Left ventricle myocardium inferior (tissue), 1 donor: ENCODE measurements around the gene MBD5. TPM values are rescaled to one million over a fixed set of nuclear protein-coding genes. Genes with fewer than 3 reads are reported as not detected.

ENCODE experiments used
- DNase-seq: peaks from one replicate; pipeline ENCODE4 v3.0.0-alpha.2; 2020
- H3K27ac ChIP-seq: fragments of 200-600 bp; replicated peaks from 2 replicates; pipeline ENCODE4 v1.8.0; 2021
- H3K27me3 ChIP-seq: fragments of 200-600 bp; 2 replicates; pipeline ENCODE4 v1.8.0; 2021; ENCODE audit warnings: low read depth
- H3K36me3 ChIP-seq: fragments of 200-600 bp; 2 replicates; pipeline ENCODE4 v1.8.0; 2021
- H3K4me1 ChIP-seq: fragments of 200-600 bp; 2 replicates; pipeline ENCODE4 v1.8.0; 2021
- H3K4me3 ChIP-seq: fragments of 200-600 bp; 2 replicates; pipeline ENCODE4 v1.8.0; 2021; ENCODE audit warnings: mild to moderate bottlenecking, moderate library complexity
- H3K9me3 ChIP-seq: fragments of 200-600 bp; replicated peaks from 2 replicates; pipeline ENCODE4 v1.8.0; 2021
- intact Hi-C: fragments of 100-400 bp; cut with micrococcal nuclease; formaldehyde crosslinking; loops from one replicate; pipeline ENCODE4 v1.11.0; 2022
- total RNA-seq: library from RNA; stranded (reverse); fragmentation: NEBNext Ultra II Directional; extraction: Animal tissue kit (Norgen Biotek cat#: 25700); gene quantifications from one replicate; pipeline ENCODE4 v1.2.1, GENCODE V29; 2021
- TF ChIP-seq, protein P1 (sequence below): fragments of 200-600 bp; IDR thresholded peaks from 2 replicates; pipeline ENCODE4 v1.8.0; 2021; ENCODE audit warnings: antibody characterized with exemption, mild to moderate bottlenecking, borderline replicate concordance
- donor health status: DM: no; HTN: yes; CAD: no; lungs with severe emphysema.

Gene MBD5
- total RNA-seq, 1 donor from 2014 or later: 21.9 TPM

DNA sequence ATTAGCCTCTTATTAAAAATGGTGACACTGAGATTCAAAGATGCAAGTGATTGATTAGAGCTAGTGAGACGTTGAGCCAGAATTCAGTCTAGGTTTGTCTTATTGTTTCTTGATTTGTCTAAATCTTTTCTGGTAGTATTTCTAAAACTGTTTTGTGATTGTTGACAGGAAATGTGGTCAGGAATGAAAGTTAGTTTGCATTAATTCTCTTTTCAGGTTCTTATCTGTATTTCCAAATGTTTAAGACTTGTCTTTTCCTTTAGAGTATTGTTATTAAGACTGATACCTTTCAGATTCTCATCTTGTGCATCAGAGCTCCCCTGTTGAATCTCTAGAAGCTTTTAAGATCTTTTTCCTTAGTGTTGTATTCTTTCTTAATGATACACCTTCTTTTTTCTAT is 89.3 kb downstream of the MBD5 start:
- TF ChIP-seq, protein P1, sequence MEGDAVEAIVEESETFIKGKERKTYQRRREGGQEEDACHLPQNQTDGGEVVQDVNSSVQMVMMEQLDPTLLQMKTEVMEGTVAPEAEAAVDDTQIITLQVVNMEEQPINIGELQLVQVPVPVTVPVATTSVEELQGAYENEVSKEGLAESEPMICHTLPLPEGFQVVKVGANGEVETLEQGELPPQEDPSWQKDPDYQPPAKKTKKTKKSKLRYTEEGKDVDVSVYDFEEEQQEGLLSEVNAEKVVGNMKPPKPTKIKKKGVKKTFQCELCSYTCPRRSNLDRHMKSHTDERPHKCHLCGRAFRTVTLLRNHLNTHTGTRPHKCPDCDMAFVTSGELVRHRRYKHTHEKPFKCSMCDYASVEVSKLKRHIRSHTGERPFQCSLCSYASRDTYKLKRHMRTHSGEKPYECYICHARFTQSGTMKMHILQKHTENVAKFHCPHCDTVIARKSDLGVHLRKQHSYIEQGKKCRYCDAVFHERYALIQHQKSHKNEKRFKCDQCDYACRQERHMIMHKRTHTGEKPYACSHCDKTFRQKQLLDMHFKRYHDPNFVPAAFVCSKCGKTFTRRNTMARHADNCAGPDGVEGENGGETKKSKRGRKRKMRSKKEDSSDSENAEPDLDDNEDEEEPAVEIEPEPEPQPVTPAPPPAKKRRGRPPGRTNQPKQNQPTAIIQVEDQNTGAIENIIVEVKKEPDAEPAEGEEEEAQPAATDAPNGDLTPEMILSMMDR: no peak
- no peaks in the 10 kb centered on the region for H3K9me3 ChIP-seq
- no peaks in the 10 kb centered on the region for H3K36me3 ChIP-seq
- H3K4me1 ChIP-seq: peaks cover 11% of the 10 kb centered on the region
- no peak overlapping the region for H3K4me3 ChIP-seq
- H3K27me3 ChIP-seq: no peaks in the 10 kb centered on the region
- no peak overlapping the region for H3K27ac ChIP-seq
- intact Hi-C loops: no loop called here
- no peak for DNase-seq

DNA sequence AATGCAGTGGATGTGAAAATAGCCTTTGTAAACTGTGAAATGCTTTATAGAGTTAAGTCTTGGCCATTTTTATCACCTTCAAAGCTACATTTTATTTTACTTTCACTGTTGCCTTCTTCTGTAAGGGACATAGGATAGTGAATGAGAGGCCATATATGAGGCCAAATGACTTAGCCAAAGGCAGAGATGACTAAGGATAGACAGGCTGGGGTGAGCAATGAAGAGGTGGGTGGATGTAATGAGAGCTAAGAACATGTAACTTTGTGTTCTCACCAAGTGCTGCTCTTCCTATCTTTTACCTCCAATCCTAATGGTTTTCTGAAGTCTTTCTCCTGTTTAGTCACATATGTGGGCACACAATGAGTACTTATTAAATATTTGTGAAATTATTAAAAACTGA is 101.9 kb downstream of the MBD5 start:
- Histone ChIP-seq H3K27me3 (no peaks in the 10 kb centered on the region), H3K9me3 (peaks cover 5% of the 10 kb centered on the region), H3K27ac (no peak overlapping the region), H3K4me1 (no peaks in the 10 kb centered on the region), H3K4me3 (no peak overlapping the region), H3K36me3 (no peaks in the 10 kb centered on the region)
- no peak for DNase-seq
- TF ChIP-seq, protein P1: no peak
- intact Hi-C loops: no loop called here

DNA sequence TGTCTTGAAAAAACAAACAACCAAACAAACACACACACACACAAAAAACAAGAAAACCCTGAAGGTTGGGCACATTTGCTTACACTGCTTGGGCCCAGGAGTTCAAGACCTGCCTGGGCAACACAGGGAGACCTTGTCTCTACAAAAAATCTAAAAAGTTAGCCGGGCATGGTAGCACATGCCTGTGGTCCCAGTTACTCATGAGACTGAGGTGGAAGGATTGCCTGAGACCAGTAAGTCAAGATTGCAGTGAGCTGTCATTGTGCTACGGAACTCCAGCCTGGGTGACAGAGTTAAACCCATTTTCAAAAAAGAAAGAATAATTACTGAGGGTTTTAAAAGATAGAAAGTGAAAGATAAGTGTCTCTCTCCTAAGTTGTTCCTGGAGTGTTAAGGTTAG is 103.4 kb downstream of the MBD5 start:
- intact Hi-C loops: no loop called here
- no peaks in the 10 kb centered on the region for H3K4me1 ChIP-seq
- H3K4me3 ChIP-seq: no peak overlapping the region

DNA sequence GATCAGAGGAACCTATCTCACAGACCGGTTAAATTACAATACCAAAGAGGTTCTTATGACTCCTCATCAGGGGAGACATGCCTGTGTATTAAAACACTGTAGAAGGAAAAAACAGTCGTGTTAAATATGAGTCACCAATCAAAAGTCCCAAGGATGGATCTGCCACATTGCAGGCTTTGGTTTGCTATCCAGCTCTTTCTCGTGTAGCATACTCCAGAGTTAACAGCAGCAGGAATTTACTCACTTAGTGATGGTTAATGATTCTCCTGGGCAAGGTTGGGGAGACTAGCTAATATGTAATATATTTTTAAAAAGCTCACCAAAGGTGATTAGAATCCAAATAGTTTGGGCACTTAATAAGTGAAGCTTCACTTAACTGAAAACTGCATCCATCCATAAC is 109.7 kb downstream of the MBD5 start:
- H3K27ac ChIP-seq: no peak overlapping the region
- intact Hi-C loops: no loop called here
- DNase-seq: no peak
- H3K4me1 ChIP-seq: peaks cover 6% of the 10 kb centered on the region
- H3K4me3 ChIP-seq: no peak overlapping the region
- TF ChIP-seq, protein P1: no peak
- no peaks in the 10 kb centered on the region for H3K36me3 ChIP-seq
- no peaks in the 10 kb centered on the region for H3K9me3 ChIP-seq
- H3K27me3 ChIP-seq: no peaks in the 10 kb centered on the region

More for the DNA sequence above, 103.4 kb downstream of the MBD5 start:
- DNase-seq: no peak
- Histone ChIP-seq H3K27me3 (no peaks in the 10 kb centered on the region), H3K9me3 (peaks cover under 1% of the 10 kb centered on the region), H3K27ac (no peak overlapping the region), H3K36me3 (no peaks in the 10 kb centered on the region)
- TF ChIP-seq, protein P1: no peak

DNA sequence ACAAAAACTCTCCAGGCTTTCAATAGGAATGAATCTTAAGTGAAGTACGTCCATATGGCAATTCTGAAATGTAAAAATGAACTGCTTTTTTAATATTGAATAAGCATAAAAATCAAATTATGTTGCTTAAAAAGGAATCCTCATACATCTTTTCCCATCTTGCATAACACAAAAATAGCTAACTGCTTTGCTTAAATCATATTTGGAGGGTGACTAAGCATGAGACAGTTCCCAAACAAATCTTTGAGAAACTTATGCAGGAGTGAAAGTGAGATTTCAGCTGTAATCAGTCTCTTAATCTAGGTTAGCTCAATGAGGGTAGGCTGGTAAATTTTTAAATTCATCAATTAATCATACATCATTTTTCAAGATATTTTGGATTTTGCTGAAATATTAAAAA is 111.5 kb downstream of the MBD5 start:
- no peaks in the 10 kb centered on the region for H3K9me3 ChIP-seq
- H3K4me1 ChIP-seq: peaks cover 6% of the 10 kb centered on the region
- TF ChIP-seq, protein P1: no peak
- DNase-seq: no peak
- H3K27ac ChIP-seq: no peak overlapping the region
- H3K36me3 ChIP-seq: no peaks in the 10 kb centered on the region
- no peaks in the 10 kb centered on the region for H3K27me3 ChIP-seq
- intact Hi-C loops: no loop called here
- H3K4me3 ChIP-seq: no peak overlapping the region

DNA sequence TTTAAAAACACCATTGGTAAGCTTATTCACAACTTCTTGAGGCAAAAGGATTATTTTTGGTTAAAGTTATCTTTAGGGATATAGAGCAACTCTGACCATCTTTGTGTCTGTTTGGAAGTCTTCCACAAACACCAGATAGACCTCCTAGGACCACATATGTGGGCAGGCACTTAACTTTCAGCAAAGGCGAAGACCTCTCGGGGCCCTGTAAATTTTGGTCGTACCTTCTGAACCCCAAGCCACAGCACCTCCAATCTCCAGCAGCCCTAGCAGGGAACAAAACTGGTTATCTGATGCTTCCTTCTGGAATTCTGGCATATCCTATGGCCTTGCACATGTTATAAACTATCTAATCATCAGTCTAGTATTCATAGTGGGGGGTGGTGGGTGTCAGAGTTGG is 114.8 kb downstream of the MBD5 start:
- intact Hi-C loops: no loop called here
- no peak for DNase-seq
- TF ChIP-seq, protein P1: no peak
- H3K27me3 ChIP-seq: no peaks in the 10 kb centered on the region
- H3K4me1 ChIP-seq: peaks cover 6% of the 10 kb centered on the region
- H3K36me3 ChIP-seq: no peaks in the 10 kb centered on the region
- no peak overlapping the region for H3K27ac ChIP-seq
- no peak overlapping the region for H3K4me3 ChIP-seq
- H3K9me3 ChIP-seq: no peaks in the 10 kb centered on the region
